Ammon's horn (tissue), 1 donor: ENCODE measurements around the gene CARD18.
"Not testable (repeated sequence)": the region's sequence is repeated elsewhere in the genome, so short reads cannot be mapped to it uniquely, and the experiment has no call there.

Source experiments
- DNase-seq: peaks from one replicate; pipeline ENCODE4 v3.0.0-alpha.2; 2016; ENCODE audit warnings: low spot score

CARD18 gene

GRCh38 chr11:105132716-105133511, 6.7 kb downstream of the CARD18 start:
- no peak for DNase-seq

- no peak for DNase-seq
Observed at GRCh38 chr11:105130189-105130813, 9.3 kb downstream of the CARD18 start.

GRCh38 chr11:105124756-105125155, 14.8 kb downstream of the CARD18 start:
- DNase-seq, result no peak

- DNase-seq, result no peak
Observed at GRCh38 chr11:105111145-105111944, 28.2 kb downstream of the CARD18 start.

- DNase-seq, result no peak
Observed at GRCh38 chr11:105110688-105111030, 28.9 kb downstream of the CARD18 start.

GRCh38 chr11:105109855-105110687, 29.5 kb downstream of the CARD18 start:
- DNase-seq, result no peak

GRCh38 chr11:105109321-105109720, 30.2 kb downstream of the CARD18 start:
- no peak for DNase-seq

GRCh38 chr11:105108247-105108646, 31.3 kb downstream of the CARD18 start:
- DNase-seq, result no peak

GRCh38 chr11:105107226-105107825, 32.2 kb downstream of the CARD18 start:
- DNase-seq, result not testable (repeated sequence)

GRCh38 chr11:105106140-105106539, 33.4 kb downstream of the CARD18 start:
- DNase-seq, result no peak

GRCh38 chr11:105104292-105104691, 35.3 kb downstream of the CARD18 start:
- DNase-seq, result no peak

GRCh38 chr11:105103336-105103735, 36.2 kb downstream of the CARD18 start:
- no peak for DNase-seq

- DNase-seq, result not testable (repeated sequence)
Observed at GRCh38 chr11:105102079-105102581, 37.4 kb downstream of the CARD18 start.

- DNase-seq, result no peak
Observed at GRCh38 chr11:105100981-105101630, 38.5 kb downstream of the CARD18 start.

GRCh38 chr11:105100206-105100605, 39.4 kb downstream of the CARD18 start:
- DNase-seq, result no peak

- not testable (repeated sequence) for DNase-seq
Observed at GRCh38 chr11:105099594-105099993, 40.0 kb downstream of the CARD18 start.

- no peak for DNase-seq
Observed at GRCh38 chr11:105092256-105093239, 47.0 kb downstream of the CARD18 start.
